ENCODE results near the gene FAM200B. TPM values are rescaled to one million over a fixed set of nuclear protein-coding genes. Genes with fewer than 3 reads are reported as not detected.

Gene FAM200B
- total RNA-seq, 3 donors from 2014 or later (not counting 1 experiment from before 2014, with no cell fraction given): 14.3 to 15.6 (median 14.5) TPM

Other genes with a start within 250 kb of the FAM200B start
- 1 to 10 TPM in 1 of 3 donors, under 1 TPM in 2; 0.78 to 1.6 (median 0.83) TPM for gene CC2D2A, start 211.9 kb upstream of the FAM200B start, total RNA-seq
- gene FBXL5, start 26.5 kb upstream of the FAM200B start, total RNA-seq: 100 to 1,000 TPM in 1 of 3 donors, 10 to 100 TPM in 2; 80.2 to 111 (median 92.8) TPM
- gene BST1, start 21.2 kb downstream of the FAM200B start, total RNA-seq: 1 to 10 TPM; 1.8 to 6.4 (median 2.2) TPM
- 100 to 1,000 TPM in 1 of 3 donors, 10 to 100 TPM in 2; 91.8 to 124 (median 98.8) TPM for gene CD38, start 96.5 kb downstream of the FAM200B start, total RNA-seq